Measurements from ENCODE around the gene ISLR.

The ISLR gene, protein sequence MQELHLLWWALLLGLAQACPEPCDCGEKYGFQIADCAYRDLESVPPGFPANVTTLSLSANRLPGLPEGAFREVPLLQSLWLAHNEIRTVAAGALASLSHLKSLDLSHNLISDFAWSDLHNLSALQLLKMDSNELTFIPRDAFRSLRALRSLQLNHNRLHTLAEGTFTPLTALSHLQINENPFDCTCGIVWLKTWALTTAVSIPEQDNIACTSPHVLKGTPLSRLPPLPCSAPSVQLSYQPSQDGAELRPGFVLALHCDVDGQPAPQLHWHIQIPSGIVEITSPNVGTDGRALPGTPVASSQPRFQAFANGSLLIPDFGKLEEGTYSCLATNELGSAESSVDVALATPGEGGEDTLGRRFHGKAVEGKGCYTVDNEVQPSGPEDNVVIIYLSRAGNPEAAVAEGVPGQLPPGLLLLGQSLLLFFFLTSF

DNA sequence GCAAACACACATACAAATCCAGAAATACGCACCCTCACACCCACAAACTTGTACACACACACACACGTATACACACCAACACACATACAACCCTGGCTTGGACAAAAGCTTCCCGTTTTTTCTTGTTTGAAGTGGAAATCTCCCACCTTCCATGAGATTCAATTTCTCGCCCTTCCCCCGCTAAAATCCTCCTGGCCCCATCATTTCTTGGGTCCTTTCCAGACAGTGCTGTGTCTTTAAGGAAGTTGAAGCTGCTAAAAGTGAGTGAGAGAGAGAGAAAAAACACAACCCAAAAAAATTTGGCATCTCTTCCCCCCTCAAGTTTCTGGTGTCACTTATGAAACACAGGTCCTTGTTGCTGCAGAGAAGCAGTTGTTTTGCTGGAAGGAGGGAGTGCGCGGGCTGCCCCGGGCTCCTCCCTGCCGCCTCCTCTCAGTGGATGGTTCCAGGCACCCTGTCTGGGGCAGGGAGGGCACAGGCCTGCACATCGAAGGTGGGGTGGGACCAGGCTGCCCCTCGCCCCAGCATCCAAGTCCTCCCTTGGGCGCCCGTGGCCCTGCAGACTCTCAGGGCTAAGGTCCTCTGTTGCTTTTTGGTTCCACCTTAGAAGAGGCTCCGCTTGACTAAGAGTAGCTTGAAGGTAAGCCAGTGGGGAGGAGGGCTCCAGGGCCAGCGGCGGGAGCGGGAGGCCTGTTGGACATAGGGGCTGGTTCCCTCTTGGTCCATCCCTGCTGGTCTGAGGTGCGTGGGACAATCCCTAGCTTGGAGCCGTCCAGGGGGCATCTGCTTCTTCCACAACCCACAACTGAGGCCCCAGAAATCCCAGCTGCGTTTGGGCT is at the start of gene ISLR:
TSS of gene ISLR (plus strand) at position 331 of the 839 bp plus-strand sequence. CDS start 1,149 bp downstream, outside the sequence.
- no peak for DNase-seq (ENCODE audit: low read depth)

DNA sequence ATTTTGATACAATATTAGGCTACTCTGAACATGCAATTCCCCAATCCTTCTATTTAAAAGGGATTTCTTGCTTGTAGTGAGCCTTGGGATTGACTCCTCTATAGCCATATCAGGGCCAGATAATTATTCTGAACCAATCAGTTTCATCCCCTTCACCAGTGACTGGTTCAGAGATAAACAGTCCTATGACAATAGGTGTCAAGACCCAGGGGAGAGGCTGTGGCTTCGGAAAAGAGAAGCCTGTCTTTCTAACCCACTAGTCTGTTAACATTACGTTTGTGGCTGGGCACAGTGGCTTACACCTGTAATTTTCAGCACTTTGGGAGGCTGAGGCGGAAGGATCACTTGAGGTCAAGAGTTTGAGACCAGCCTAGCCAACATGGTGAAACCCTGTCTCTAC is 49.3 kb upstream of the ISLR start:
- no peak for DNase-seq (ENCODE audit: low read depth)

DNA sequence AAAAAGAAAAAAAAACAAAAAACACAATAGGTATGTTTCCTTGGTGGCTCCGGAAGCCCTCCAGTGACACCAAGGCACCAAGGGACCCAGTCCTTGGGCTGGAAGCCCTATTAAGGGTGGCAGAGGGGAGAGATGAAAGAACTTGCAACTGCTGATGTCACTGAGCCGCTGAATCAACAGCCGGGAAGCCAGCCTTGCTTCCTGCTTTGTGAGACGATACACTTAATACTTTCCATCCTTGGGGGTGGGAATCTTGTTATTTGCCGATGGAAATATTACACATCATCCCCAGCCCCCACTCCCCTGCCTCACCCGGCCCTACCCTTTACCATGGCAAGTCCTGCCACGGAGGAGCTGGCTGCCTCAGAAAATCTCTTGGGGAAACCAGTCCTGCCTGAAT is 48.8 kb upstream of the ISLR start:
- DNase-seq (ENCODE audit: low read depth) = no peak

DNA sequence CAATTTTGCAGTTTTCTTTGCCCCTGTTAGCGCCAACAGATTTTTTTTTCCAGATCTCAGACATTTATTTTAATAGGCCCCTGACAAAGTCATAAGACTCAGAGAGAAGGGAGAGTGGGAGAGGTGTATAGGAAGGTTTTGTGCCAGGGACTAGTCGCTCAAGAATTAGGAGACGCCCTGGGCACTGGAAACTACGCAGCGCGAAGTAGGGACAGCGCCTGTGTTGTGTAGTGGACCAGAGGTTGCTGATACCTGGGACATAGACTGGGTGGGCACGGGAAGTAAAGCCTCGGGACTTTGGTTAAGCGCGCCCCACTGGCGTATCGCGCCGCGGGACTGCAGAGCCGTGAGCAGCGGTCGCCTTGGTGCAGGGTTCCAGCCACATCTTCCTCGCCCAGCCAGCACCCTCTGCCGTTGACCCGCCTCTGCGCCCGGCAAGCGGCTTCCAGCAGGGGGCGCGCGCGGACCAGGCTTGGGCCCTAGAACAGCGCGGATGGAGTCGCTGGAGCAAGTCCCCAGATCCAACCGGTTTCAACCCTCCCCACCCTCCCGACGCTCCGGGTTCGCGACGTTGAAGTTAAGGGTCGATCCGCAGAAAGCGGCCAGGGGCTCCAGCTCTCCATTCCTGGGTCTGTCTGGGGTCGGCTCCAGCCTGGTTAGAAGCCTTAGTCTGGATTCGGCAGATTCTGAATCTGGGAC is 46.1 kb upstream of the ISLR start:
- DNase-seq (ENCODE audit: low read depth) = peak; percentile 23

DNA sequence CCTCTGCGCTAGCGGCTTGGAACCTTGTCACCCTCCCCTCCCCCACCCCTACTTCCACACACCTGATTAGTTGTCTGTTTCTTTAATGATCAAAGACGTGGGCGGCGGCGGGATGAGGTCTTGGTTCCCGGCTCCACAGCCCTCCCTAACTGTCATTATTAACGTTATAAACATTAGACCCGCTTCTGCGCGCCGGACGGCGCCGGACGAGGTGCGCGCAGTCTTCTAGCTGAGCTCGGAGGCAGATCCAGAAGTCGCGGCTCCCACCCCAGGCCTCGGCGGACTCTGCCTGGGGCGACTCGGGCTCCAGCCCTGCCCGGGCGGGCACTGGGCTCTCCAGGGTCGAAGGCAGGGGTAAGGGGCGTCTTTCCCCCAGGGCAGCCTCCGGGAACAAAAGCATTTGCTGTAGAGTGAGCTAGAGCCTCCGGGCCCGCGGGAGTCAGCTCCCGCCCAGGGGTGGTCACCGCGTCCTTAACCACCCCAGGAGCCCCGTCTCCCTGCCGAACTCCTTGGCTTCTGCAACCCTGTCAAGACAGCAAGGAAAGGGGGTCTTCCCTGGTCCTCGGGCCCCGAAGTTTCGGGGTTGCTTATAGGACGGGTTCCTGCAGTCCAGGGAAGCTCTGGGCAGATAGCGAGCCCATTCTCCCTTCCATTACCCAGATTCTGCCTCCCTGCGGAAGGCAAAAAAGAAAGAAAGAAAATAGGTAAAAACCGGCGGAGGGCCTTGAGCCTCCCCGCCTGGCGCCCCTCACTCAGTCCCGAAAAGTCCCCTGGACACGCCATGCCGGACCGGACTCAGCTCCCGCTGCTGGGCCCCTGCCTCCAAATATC is 45.3 kb upstream of the ISLR start:
- DNase-seq (ENCODE audit: low read depth) = no peak

DNA sequence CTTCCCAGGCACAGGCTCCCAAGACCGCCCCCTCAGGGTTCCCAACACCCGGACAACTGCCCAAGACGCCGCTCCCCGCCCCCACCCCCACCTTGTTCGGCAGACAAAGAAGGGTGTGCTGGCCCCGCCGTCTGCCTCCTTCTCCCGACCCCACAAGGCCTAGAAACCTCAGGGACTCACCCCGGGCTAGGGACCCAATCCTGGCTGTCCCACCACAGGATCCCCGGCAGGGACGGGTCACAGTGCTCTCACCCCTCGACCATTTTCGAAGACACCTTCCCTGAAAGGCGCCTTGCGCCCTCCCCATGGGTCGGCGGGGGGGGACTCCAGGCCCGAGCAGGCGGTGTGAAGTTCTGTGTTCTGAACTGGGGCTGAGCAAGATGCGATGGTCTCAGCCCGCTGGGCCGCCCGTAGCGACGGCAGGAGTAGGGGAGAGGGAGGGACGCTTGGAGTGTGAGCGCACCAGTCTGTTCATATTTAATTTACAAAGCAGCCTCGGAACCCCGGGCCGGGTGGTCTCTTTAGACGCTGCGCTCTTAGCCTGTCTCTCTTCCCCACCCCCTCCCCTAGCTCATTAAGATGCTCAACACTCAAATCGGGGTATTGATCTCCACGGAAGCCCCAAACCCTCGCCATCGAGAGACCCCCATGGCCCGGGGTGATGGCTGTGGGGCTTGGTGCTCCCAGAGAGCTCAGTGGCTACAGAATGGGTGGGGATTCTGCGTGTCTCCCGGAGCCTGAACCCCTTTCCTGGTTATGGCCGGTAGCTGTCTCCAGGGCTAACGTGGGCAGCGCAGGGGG is 44.5 kb upstream of the ISLR start:
- DNase-seq (ENCODE audit: low read depth) = no peak

DNA sequence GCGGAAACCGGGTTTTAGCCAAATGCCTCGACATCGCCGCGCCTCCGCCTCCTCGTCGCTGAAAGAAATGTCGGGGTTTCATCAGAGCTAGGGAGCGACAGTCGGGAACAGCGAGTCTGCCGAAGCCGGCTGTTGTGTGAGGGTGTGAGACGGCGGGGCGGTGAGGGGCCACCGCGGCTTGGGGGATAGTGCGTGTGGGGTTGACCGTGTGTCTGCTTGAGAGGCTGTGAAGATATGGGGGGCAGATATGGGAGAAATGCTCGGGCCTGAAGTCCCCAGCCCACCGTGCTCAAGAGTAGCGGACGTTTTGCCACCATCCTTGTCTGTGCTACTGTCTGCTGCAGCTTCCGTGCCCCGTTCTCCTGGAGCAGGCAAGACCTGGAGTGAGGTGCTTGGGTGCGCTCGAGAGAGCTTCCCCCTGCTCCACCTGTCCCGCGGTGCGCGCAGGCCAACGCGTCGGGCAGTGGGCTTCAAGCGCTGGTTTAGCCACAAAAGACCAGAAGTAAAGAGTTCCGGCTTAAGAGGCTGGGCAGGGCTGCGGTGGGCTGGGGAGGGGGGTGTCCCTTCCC is 43.8 kb upstream of the ISLR start:
- DNase-seq (ENCODE audit: low read depth) = no peak

DNA sequence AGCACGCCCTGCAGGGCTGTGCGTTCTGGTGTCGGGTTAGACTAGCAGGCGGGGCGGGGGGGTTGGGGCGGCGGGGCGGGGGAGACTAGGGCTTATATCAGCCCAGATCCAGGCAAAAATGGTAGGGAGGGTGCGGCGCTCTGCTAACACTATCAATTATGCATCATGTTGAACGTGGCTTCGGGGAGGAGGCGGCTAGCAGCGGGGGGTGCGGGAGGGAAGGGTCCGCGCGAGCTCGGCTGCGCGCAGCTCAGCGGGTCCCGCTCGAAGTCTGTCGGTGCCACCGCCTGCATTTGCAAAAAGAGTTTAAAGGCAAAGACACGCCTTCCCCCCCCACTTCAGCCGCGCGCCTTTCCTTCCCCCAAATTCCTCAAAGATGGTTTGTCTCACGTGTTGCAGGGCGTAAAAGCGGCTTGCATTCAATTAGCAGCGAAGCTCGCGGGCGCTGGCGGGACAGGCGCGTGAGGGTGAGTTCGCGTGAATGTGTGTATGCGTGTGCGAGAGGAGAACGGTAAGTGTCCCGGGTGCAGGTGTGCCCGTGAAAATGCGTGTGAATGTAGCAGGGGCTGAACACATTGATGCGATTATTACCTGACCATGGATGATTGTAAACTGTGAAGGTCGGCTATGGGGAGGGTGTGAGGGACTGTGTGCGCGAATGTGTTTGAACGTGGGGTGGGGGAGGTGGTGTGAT is 43.2 kb upstream of the ISLR start, which contains the start of gene ISLR2:
TSS of gene ISLR2 (plus strand) at position 432 of the 694 bp plus-strand sequence. CDS start 2,169 bp downstream, outside the sequence.
- DNase-seq (ENCODE audit: low read depth) = no peak

DNA sequence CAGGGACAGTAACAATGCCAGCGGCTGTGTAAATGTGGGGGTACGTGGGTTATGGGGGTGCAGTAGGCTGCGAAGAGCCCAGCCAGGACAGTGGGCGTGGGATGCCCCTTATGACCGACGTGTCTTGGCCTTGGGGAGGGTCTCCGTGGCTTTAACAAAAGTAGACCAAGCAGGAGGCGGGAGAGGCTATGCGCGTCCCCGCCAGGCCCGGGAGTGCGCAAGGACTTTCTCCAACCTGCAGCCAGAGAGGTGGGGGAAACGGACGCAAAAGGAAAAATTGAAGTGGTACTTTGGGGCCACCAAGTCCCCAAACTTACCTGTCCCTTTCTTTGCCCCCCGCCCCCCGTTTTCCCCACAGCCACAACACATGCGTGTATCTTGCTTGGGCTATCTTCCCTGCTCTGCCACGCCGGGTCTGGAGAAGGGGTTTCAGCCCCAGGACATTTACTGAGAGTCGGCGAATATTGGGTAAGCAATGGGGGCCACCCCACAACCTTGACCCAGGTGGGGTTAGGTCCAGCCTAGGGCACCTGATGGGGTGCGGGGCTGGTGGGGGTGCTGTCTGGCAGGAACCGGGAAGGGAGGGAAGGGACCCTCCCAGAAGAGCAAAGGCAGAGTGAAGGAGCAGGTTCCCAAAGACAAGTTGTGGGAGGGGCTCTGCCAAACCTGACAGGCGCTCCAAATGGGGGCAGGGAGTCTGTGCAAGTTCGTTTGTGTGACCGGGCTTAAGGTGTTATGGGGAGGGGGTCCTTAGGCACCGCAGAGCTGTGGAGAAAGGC is 42.5 kb upstream of the ISLR start:
- no peak for DNase-seq (ENCODE audit: low read depth)

DNA sequence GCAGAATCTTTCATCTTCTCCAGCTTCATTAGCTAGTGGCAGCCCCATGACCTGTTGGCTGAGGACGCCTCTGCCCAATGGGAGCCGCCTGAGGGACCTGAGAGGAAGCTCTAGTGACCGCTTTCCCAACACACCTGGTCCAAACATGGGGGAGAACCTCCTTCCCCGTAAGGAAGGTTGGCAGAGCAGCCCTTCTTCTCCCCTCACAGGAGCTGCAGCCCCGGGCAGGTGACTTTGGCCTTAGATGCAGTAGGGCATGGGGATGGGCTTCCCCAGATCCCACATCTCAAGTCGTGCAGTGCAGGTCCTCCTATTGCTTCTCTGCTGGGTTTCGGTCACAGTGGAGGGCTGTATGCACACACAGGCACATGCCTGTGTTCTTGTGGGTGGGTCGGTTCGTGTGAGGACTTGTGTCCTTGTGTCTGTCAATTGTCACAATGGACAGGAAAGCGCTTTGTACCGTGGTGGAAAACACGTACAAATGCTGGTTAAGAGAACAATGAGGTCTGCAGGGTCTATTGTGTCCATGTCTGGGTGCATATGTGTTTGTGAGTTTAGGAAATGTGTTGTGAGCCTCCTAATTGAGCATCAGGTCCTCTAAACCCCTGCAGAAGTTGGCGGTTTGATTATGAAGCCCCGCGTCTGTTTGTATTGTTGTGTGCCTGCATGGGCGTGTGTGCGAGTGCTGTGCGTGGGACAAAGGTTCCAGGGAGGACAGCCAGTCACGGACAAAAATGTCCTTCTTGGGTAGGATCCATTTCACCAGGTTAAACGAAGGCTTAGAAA is 41.7 kb upstream of the ISLR start:
- no peak for DNase-seq (ENCODE audit: low read depth)

DNA sequence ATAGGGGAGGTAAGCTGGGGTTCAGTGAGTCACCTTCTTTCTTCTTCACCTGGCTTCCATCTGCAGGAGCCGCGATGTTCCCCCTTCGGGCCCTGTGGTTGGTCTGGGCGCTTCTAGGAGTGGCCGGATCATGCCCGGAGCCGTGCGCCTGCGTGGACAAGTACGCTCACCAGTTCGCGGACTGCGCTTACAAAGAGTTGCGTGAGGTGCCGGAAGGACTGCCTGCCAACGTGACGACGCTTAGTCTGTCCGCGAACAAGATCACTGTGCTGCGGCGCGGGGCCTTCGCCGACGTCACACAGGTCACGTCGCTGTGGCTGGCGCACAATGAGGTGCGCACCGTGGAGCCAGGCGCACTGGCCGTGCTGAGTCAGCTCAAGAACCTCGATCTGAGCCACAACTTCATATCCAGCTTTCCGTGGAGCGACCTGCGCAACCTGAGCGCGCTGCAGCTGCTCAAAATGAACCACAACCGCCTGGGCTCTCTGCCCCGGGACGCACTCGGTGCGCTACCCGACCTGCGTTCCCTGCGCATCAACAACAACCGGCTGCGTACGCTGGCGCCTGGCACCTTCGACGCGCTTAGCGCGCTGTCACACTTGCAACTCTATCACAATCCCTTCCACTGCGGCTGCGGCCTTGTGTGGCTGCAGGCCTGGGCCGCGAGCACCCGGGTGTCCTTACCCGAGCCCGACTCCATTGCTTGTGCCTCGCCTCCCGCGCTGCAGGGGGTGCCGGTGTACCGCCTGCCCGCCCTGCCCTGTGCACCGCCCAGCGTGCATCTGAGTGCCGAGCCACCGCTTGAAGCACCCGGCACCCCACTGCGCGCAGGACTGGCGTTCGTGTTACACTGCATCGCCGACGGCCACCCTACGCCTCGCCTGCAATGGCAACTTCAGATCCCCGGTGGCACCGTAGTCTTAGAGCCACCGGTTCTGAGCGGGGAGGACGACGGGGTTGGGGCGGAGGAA is 40.5 kb upstream of the ISLR start:
- DNase-seq (ENCODE audit: low read depth) = no peak

DNA sequence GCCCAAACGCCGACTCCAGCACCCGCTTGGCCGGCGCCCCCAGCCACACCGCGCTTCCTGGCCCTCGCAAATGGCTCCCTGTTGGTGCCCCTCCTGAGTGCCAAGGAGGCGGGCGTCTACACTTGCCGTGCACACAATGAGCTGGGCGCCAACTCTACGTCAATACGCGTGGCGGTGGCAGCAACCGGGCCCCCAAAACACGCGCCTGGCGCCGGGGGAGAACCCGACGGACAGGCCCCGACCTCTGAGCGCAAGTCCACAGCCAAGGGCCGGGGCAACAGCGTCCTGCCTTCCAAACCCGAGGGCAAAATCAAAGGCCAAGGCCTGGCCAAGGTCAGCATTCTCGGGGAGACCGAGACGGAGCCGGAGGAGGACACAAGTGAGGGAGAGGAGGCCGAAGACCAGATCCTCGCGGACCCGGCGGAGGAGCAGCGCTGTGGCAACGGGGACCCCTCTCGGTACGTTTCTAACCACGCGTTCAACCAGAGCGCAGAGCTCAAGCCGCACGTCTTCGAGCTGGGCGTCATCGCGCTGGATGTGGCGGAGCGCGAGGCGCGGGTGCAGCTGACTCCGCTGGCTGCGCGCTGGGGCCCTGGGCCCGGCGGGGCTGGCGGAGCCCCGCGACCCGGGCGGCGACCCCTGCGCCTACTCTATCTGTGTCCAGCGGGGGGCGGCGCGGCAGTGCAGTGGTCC is 39.7 kb upstream of the ISLR start:
- no peak for DNase-seq (ENCODE audit: low read depth)

DNA sequence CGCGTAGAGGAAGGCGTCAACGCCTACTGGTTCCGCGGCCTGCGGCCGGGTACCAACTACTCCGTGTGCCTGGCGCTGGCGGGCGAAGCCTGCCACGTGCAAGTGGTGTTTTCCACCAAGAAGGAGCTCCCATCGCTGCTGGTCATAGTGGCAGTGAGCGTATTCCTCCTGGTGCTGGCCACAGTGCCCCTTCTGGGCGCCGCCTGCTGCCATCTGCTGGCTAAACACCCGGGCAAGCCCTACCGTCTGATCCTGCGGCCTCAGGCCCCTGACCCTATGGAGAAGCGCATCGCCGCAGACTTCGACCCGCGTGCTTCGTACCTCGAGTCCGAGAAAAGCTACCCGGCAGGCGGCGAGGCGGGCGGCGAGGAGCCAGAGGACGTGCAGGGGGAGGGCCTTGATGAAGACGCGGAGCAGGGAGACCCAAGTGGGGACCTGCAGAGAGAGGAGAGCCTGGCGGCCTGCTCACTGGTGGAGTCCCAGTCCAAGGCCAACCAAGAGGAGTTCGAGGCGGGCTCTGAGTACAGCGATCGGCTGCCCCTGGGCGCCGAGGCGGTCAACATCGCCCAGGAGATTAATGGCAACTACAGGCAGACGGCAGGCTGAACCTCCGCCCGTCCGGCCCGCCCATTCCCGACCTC is 39.0 kb upstream of the ISLR start:
- no peak for DNase-seq (ENCODE audit: low read depth)

DNA sequence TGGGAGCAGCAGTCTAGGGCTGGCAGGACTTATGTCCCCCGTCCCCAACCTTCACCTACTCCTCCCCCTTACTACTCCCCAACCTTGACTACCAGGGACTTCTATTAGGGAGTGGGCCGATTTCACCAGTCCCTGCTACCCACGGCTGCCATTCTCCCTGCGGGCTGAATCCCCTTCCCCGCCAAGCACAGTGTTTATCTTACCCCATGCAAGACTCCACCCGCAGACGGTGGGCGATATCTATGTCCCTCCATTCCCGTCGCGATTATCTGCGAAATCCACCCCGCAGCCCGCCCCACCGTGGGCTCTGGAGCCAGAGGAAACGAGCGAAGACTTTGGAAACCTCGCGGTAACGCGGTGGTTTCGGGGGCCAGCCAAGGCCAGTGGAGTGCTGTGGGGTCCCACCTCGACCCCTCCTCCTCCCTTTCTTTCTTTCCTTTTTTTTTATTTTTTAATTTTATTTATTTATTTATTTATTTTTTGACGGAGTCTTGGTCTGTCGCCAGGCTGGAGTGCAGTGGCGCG is 38.4 kb upstream of the ISLR start:
- DNase-seq (ENCODE audit: low read depth) = no peak

DNA sequence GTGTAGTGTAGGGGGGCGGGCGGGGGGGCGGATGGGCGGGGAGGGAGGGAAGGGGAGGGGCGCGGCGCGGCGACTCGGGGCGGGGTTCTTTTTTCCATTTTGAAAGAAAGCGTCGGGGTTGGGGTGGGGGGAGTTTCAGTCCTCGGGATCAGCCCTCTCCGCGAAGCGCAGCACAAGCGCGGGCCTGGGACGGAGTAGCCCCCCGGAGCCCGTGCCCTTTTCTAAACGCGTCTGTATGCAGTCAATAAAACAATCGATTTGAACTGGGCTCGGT is 37.0 kb upstream of the ISLR start:
- DNase-seq (ENCODE audit: low read depth) = no peak
